Measurements from ENCODE around the gene NFKBIB. TPM values are rescaled to one million over a fixed set of nuclear protein-coding genes. Genes with fewer than 3 reads are reported as not detected.
"Not testable (repeated sequence)": the region's sequence is repeated elsewhere in the genome, so short reads cannot be mapped to it uniquely, and the experiment has no call there.

NFKBIB gene
- total RNA-seq, 2 experiments from 2014 or later = 47.2 to 52.7 TPM

- Mint-ChIP-seq H3K4me1 (ENCODE audit: low read depth) (peaks cover 29% of the 10 kb centered on the region), H3K36me3 (ENCODE audit: low read depth) (peaks cover 13% of the 10 kb centered on the region), H3K27ac (peak overlapping the region; percentile 99), H3K27me3 (ENCODE audit: low read depth) (no peaks in the 10 kb centered on the region), H3K9me3 (no peaks in the 10 kb centered on the region), H3K4me3 (peak overlapping the region; percentile 98)
- no peak for DNase-seq
- intact Hi-C loops (cut with micrococcal nuclease) = loop anchor here (1.0 kb wide), 2 partner anchors 21 to 52 kb away; partner anchors contain the start of genes MRPS12, NFKBIB, SARS2 and SIRT2
- CTCF ChIA-PET = interaction anchor here (0.6 to 5.7 kb wide), 12 partner anchors 8 to 476 kb away, joined by 3 to 54 read pairs (median 4); partner anchors contain the start of genes ECH1, FAM98C, MRPS12 and SARS2
Observed at GRCh38 chr19:38878575-38879399, 21.0 kb upstream of the NFKBIB start.

GRCh38 chr19:38879400-38879751 is 20.4 kb upstream of the NFKBIB start:
- DNase-seq = no peak
- Mint-ChIP-seq H3K27ac (peak overlapping the region; percentile 99), H3K9me3 (no peaks in the 10 kb centered on the region), H3K27me3 (ENCODE audit: low read depth) (no peaks in the 10 kb centered on the region), H3K4me3 (no peak overlapping the region), H3K4me1 (ENCODE audit: low read depth) (peaks cover 29% of the 10 kb centered on the region), H3K36me3 (ENCODE audit: low read depth) (peaks cover 13% of the 10 kb centered on the region)
- intact Hi-C loops (cut with micrococcal nuclease) = no loop called here
- CTCF ChIA-PET = interaction anchor here (0.7 to 5.7 kb wide), 7 partner anchors 9 to 477 kb away, joined by 3 to 54 read pairs (median 5); partner anchors contain the start of genes ECH1, FAM98C, MRPS12 and SARS2

GRCh38 chr19:38880076-38880881 is 19.5 kb upstream of the NFKBIB start:
- no peaks in the 10 kb centered on the region for H3K9me3 Mint-ChIP-seq
- H3K4me1 Mint-ChIP-seq (ENCODE audit: low read depth) = peaks cover 29% of the 10 kb centered on the region
- CTCF ChIA-PET = interaction anchor here (2.5 to 5.7 kb wide), 2 partner anchors 8 to 50 kb away, joined by 11 to 54 read pairs; partner anchors contain the start of genes MRPS12 and SARS2
- H3K27me3 Mint-ChIP-seq (ENCODE audit: low read depth) = no peaks in the 10 kb centered on the region
- intact Hi-C loops (cut with micrococcal nuclease) = no loop called here
- no peak overlapping the region for H3K4me3 Mint-ChIP-seq
- H3K36me3 Mint-ChIP-seq (ENCODE audit: low read depth) = peaks cover 10% of the 10 kb centered on the region
- DNase-seq = no peak
- H3K27ac Mint-ChIP-seq = peak overlapping the region; percentile 73

- Mint-ChIP-seq H3K27me3 (ENCODE audit: low read depth) (no peaks in the 10 kb centered on the region), H3K4me1 (ENCODE audit: low read depth) (peaks cover 26% of the 10 kb centered on the region), H3K9me3 (no peaks in the 10 kb centered on the region), H3K27ac (peak overlapping the region; percentile 44), H3K36me3 (ENCODE audit: low read depth) (peaks cover 7% of the 10 kb centered on the region), H3K4me3 (no peak overlapping the region)
- CTCF ChIA-PET = interaction anchor here (1.1 to 2.5 kb wide), 2 partner anchors 12 to 49 kb away, joined by 5 to 11 read pairs; partner anchors contain the start of genes MRPS12 and SARS2
- DNase-seq = no peak
- intact Hi-C loops (cut with micrococcal nuclease) = no loop called here
Observed at GRCh38 chr19:38880882-38881609, 18.7 kb upstream of the NFKBIB start.

GRCh38 chr19:38883286-38883685 is 16.5 kb upstream of the NFKBIB start:
- H3K4me3 Mint-ChIP-seq = no peak overlapping the region
- H3K36me3 Mint-ChIP-seq (ENCODE audit: low read depth) = no peaks in the 10 kb centered on the region
- intact Hi-C loops (cut with micrococcal nuclease) = no loop called here
- H3K27me3 Mint-ChIP-seq (ENCODE audit: low read depth) = no peaks in the 10 kb centered on the region
- H3K4me1 Mint-ChIP-seq (ENCODE audit: low read depth) = peaks cover 12% of the 10 kb centered on the region
- no peak for DNase-seq
- H3K27ac Mint-ChIP-seq = no peak overlapping the region
- CTCF ChIA-PET = interaction anchor here (0.6 kb wide), 1 partner anchor 169 kb away, joined by 3 read pairs; no protein-coding TSS in a partner anchor
- H3K9me3 Mint-ChIP-seq = no peaks in the 10 kb centered on the region

GRCh38 chr19:38884691-38885090 is 15.1 kb upstream of the NFKBIB start:
- CTCF ChIA-PET = interaction anchor here (0.6 to 1.4 kb wide), 2 partner anchors 8 to 108 kb away, joined by 3 read pairs; no protein-coding TSS in a partner anchor
- H3K4me1 Mint-ChIP-seq (ENCODE audit: low read depth); DNase-seq; H3K9me3 Mint-ChIP-seq; H3K36me3 Mint-ChIP-seq (ENCODE audit: low read depth); H3K27me3 Mint-ChIP-seq (ENCODE audit: low read depth); H3K4me3 Mint-ChIP-seq; intact Hi-C loops (cut with micrococcal nuclease); H3K27ac Mint-ChIP-seq: not testable (repeated sequence)

- Mint-ChIP-seq H3K9me3 (no peaks in the 10 kb centered on the region), H3K4me3 (no peak overlapping the region), H3K27ac (no peak overlapping the region), H3K36me3 (ENCODE audit: low read depth) (peaks cover 2% of the 10 kb centered on the region), H3K27me3 (ENCODE audit: low read depth) (no peaks in the 10 kb centered on the region), H3K4me1 (ENCODE audit: low read depth) (no peaks in the 10 kb centered on the region)
- DNase-seq = no peak
- intact Hi-C loops (cut with micrococcal nuclease) = no loop called here
- CTCF ChIA-PET = interaction anchor here (0.5 to 4.4 kb wide), 5 partner anchors 12 to 335 kb away, joined by 3 to 54 read pairs (median 4); partner anchors contain the start of gene RINL
Observed at GRCh38 chr19:38888876-38889275, 10.9 kb upstream of the NFKBIB start.

- CTCF ChIA-PET = interaction anchor here (0.9 to 4.4 kb wide), 3 partner anchors 13 to 487 kb away, joined by 3 to 54 read pairs (median 5); partner anchors contain the start of genes FAM98C, MRPS12, RINL and SARS2
- H3K27me3 Mint-ChIP-seq (ENCODE audit: low read depth) = no peaks in the 10 kb centered on the region
- no peaks in the 10 kb centered on the region for H3K4me1 Mint-ChIP-seq (ENCODE audit: low read depth)
- no peaks in the 10 kb centered on the region for H3K9me3 Mint-ChIP-seq
- intact Hi-C loops (cut with micrococcal nuclease) = no loop called here
- H3K27ac Mint-ChIP-seq = no peak overlapping the region
- no peak overlapping the region for H3K4me3 Mint-ChIP-seq
- DNase-seq = no peak
- H3K36me3 Mint-ChIP-seq (ENCODE audit: low read depth) = peaks cover 2% of the 10 kb centered on the region
Observed at GRCh38 chr19:38889803-38890202, 10.0 kb upstream of the NFKBIB start.

GRCh38 chr19:38890686-38891085 is 9.1 kb upstream of the NFKBIB start:
- intact Hi-C loops (cut with micrococcal nuclease) = no loop called here
- H3K9me3 Mint-ChIP-seq = no peaks in the 10 kb centered on the region
- no peaks in the 10 kb centered on the region for H3K27me3 Mint-ChIP-seq (ENCODE audit: low read depth)
- H3K4me1 Mint-ChIP-seq (ENCODE audit: low read depth) = no peaks in the 10 kb centered on the region
- peaks cover 2% of the 10 kb centered on the region for H3K36me3 Mint-ChIP-seq (ENCODE audit: low read depth)
- CTCF ChIA-PET = interaction anchor here (0.9 to 4.4 kb wide), 3 partner anchors 13 to 488 kb away, joined by 3 to 54 read pairs (median 5); partner anchors contain the start of genes FAM98C, MRPS12, RINL and SARS2
- no peak overlapping the region for H3K4me3 Mint-ChIP-seq
- no peak overlapping the region for H3K27ac Mint-ChIP-seq
- no peak for DNase-seq

GRCh38 chr19:38891771-38892170 is 8.0 kb upstream of the NFKBIB start:
- Mint-ChIP-seq H3K36me3 (ENCODE audit: low read depth) (peaks cover 2% of the 10 kb centered on the region), H3K4me3 (no peak overlapping the region), H3K4me1 (ENCODE audit: low read depth) (no peaks in the 10 kb centered on the region), H3K9me3 (no peaks in the 10 kb centered on the region), H3K27ac (no peak overlapping the region), H3K27me3 (ENCODE audit: low read depth) (no peaks in the 10 kb centered on the region)
- no peak for DNase-seq
- CTCF ChIA-PET = no interaction called here
- intact Hi-C loops (cut with micrococcal nuclease) = no loop called here

- Mint-ChIP-seq H3K27me3 (ENCODE audit: low read depth) (no peaks in the 10 kb centered on the region), H3K4me3 (no peak overlapping the region), H3K27ac (no peak overlapping the region), H3K4me1 (ENCODE audit: low read depth) (peaks cover 2% of the 10 kb centered on the region), H3K36me3 (ENCODE audit: low read depth) (peaks cover 2% of the 10 kb centered on the region), H3K9me3 (no peaks in the 10 kb centered on the region)
- intact Hi-C loops (cut with micrococcal nuclease) = no loop called here
- CTCF ChIA-PET = no interaction called here
- no peak for DNase-seq
Observed at GRCh38 chr19:38892841-38893240, 6.9 kb upstream of the NFKBIB start.

Data from activated naive CD4-positive, alpha-beta T cell treated with anti-CD3 and anti-CD28 coated beads for 36 hours (primary cell).